IMR-90 (cell line): ENCODE data around the gene BBS5.

Experiments
- BHLHE40 ChIP-seq: fragments of 150-350 bp; IDR thresholded peaks from 2 replicates; pipeline ENCODE4 v1.6.1; 2016; ENCODE audit warnings: mild to moderate bottlenecking, low read depth, low read length
- CHD1 ChIP-seq: IDR thresholded peaks from 2 replicates; pipeline ENCODE4 v1.6.1; 2012; ENCODE audit warnings: low read depth, low read length, improper control_type of control experiment
- FOS ChIP-seq: fragments of 150-350 bp; IDR thresholded peaks from 2 replicates; pipeline ENCODE4 v1.6.1; 2016; ENCODE audit warnings: low read depth, low read length
- MAFK ChIP-seq: IDR thresholded peaks from 2 replicates; pipeline ENCODE4 v1.6.1; 2012; ENCODE audit warnings: low read depth, low read length, improper control_type of control experiment
- POLR2A ChIP-seq: IDR thresholded peaks from 2 replicates; pipeline ENCODE4 v1.6.1; 2012; ENCODE audit warnings: mild to moderate bottlenecking, low read depth, low read length
- RAD21 ChIP-seq: IDR thresholded peaks from 2 replicates; pipeline ENCODE4 v1.6.1; 2012; ENCODE audit warnings: low read length, improper control_type of control experiment
- RCOR1 ChIP-seq: IDR thresholded peaks from 2 replicates; pipeline ENCODE4 v1.6.1; 2012; ENCODE audit warnings: mild to moderate bottlenecking, low read length, improper control_type of control experiment; ENCODE audit not compliant: insufficient replicate concordance
- RFX5 ChIP-seq: IDR thresholded peaks from 2 replicates; pipeline ENCODE4 v1.8.0; 2012; ENCODE audit warnings: low read depth, mild to moderate bottlenecking, low read length, moderate library complexity
- TF ChIP-seq, protein P1 (sequence below): conservative IDR thresholded peaks from 2 replicates; pipeline ENCODE4 v1.5.1; 2012; ENCODE audit warnings: mild to moderate bottlenecking, low read depth, low read length, improper control_type of control experiment
- TF ChIP-seq, protein P2 (sequence below): fragments of 150-350 bp; IDR thresholded peaks from 2 replicates; pipeline ENCODE4 v1.6.1; 2017; ENCODE audit warnings: mild to moderate bottlenecking, antibody characterized with exemption, low read length, low read depth

DNA sequence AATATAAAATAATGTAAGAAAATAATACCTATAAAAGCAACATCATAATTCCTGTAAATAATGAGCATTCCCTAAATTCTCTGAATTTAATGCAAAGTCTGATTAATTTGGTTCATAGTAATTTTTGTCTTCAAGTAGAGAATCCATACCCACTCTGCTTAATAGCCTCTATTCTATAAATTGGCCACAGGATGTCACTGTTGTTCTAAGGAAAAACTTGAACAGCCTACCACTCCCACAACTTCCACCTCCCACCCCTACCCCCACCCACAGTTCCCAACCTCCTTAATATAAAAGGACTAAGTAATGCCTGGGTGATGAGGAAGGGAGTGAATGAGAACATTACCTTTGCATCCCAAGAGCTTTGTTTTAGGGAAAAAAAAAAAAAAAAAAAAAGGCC is 27.2 kb upstream of the BBS5 start:
- TF ChIP-seq POLR2A (no peak), RFX5 (no peak), RAD21 (peak; percentile 76), RCOR1 (no peak), BHLHE40 (no peak), MAFK (no peak), CHD1 (no peak), FOS (no peak)
- TF ChIP-seq, protein P1, sequence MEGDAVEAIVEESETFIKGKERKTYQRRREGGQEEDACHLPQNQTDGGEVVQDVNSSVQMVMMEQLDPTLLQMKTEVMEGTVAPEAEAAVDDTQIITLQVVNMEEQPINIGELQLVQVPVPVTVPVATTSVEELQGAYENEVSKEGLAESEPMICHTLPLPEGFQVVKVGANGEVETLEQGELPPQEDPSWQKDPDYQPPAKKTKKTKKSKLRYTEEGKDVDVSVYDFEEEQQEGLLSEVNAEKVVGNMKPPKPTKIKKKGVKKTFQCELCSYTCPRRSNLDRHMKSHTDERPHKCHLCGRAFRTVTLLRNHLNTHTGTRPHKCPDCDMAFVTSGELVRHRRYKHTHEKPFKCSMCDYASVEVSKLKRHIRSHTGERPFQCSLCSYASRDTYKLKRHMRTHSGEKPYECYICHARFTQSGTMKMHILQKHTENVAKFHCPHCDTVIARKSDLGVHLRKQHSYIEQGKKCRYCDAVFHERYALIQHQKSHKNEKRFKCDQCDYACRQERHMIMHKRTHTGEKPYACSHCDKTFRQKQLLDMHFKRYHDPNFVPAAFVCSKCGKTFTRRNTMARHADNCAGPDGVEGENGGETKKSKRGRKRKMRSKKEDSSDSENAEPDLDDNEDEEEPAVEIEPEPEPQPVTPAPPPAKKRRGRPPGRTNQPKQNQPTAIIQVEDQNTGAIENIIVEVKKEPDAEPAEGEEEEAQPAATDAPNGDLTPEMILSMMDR = peak; percentile 63
- TF ChIP-seq, protein P2, sequence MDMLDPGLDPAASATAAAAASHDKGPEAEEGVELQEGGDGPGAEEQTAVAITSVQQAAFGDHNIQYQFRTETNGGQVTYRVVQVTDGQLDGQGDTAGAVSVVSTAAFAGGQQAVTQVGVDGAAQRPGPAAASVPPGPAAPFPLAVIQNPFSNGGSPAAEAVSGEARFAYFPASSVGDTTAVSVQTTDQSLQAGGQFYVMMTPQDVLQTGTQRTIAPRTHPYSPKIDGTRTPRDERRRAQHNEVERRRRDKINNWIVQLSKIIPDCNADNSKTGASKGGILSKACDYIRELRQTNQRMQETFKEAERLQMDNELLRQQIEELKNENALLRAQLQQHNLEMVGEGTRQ = no peak
